Esophagus mucosa (tissue), 1 donor: Measurements from ENCODE around the gene NFE2L1. TPM values are rescaled to one million over a fixed set of nuclear protein-coding genes. Genes with fewer than 3 reads are reported as not detected.
A peak's percentile ranks its signal among the peaks of the same experiment; 100 is the strongest.

Experiments used
- ATAC-seq: fragments of 200-7000 bp; cut with Tn5 transposase; one replicate; pipeline ENCODE4 v1.9.1; 2020
- total RNA-seq: library from RNA; stranded (reverse); gene quantifications from one replicate; pipeline ENCODE4 v1.2.4, GENCODE V29; 2023
- donor health status: DM: yes; HTN: yes; CAD: no.

Gene NFE2L1
- total RNA-seq, 1 donor from 2014 or later: 90.4 TPM

- ATAC-seq: peak; percentile 70
Measured at GRCh38 chr17:48048384-48049126, 396 bp downstream of the NFE2L1 start.

- ATAC-seq: no peak
Measured at GRCh38 chr17:48051283-48051682, 3.1 kb downstream of the NFE2L1 start.

GRCh38 chr17:48051706-48052486 is 3.7 kb downstream of the NFE2L1 start:
- peak; percentile 2 for ATAC-seq

GRCh38 chr17:48052956-48053757 is 5.0 kb downstream of the NFE2L1 start:
- no peak for ATAC-seq

GRCh38 chr17:48053758-48054237 is 5.6 kb downstream of the NFE2L1 start:
- no peak for ATAC-seq

- ATAC-seq: peak; percentile 85
Measured at GRCh38 chr17:48054238-48055185, 6.4 kb downstream of the NFE2L1 start.

GRCh38 chr17:48055531-48056245 is 7.5 kb downstream of the NFE2L1 start:
- ATAC-seq: peak; percentile 35

- no peak for ATAC-seq
Measured at GRCh38 chr17:48056246-48056745, 8.1 kb downstream of the NFE2L1 start.

GRCh38 chr17:48056879-48057278 is 8.7 kb downstream of the NFE2L1 start:
- ATAC-seq: no peak

- ATAC-seq: no peak
Measured at GRCh38 chr17:48057626-48058025, 9.5 kb downstream of the NFE2L1 start.

GRCh38 chr17:48058393-48059124 is 10.4 kb downstream of the NFE2L1 start:
- no peak for ATAC-seq

GRCh38 chr17:48059125-48059668 is 11.0 kb downstream of the NFE2L1 start:
- ATAC-seq: no peak

GRCh38 chr17:48060249-48060648 is 12.1 kb downstream of the NFE2L1 start:
- no peak for ATAC-seq

GRCh38 chr17:48062273-48062672 is 14.1 kb downstream of the NFE2L1 start:
- no peak for ATAC-seq

- ATAC-seq: no peak
Measured at GRCh38 chr17:48064638-48065037, 16.5 kb downstream of the NFE2L1 start.

- ATAC-seq: no peak
Measured at GRCh38 chr17:48066192-48066591, 18.0 kb downstream of the NFE2L1 start.

GRCh38 chr17:48066656-48067055 is 18.5 kb downstream of the NFE2L1 start:
- ATAC-seq: no peak

- ATAC-seq: no peak
Measured at GRCh38 chr17:48067245-48067644, 19.1 kb downstream of the NFE2L1 start.

GRCh38 chr17:48067808-48068207 is 19.6 kb downstream of the NFE2L1 start:
- ATAC-seq: peak; percentile 34

GRCh38 chr17:48068491-48068961 is 20.4 kb downstream of the NFE2L1 start:
- peak; percentile 25 for ATAC-seq
